K562 treated with DMSO at 1 percent for 12 hours (cell line): Measurements from ENCODE around the gene AKR1C2. TPM values are rescaled to one million over a fixed set of nuclear protein-coding genes. Genes with fewer than 3 reads are reported as not detected.

Source experiments
- total RNA-seq: library from RNA; unstranded; fragments of 300-600 nt; gene quantifications from 2 replicates; pipeline ENCODE4 v1.2.3, GENCODE V29; 2022; ENCODE audit not compliant: insufficient read depth

The AKR1C2 gene
- total RNA-seq: 33.8 and 35.4 TPM in 2 replicates

GRCh38 chr10:5003127-5004029 is at the start of gene AKR1C2:
TSS of gene AKR1C2 (minus strand) at chr10:5003857. CDS start at chr10:5003835, 22 bp downstream.

GRCh38 chr10:4962876-4963814 is 40.5 kb downstream of the AKR1C2 start, which contains the start of gene AKR1C1:
TSS of gene AKR1C1 (plus strand) at chr10:4963415. CDS start at chr10:4963445, 30 bp downstream.

Other genes with a start within 250 kb of the AKR1C2 start
- gene AKR1E2, start 177.7 kb downstream of the AKR1C2 start, total RNA-seq: 7.0 and 13.7 TPM in 2 replicates
- 49.7 and 62.5 TPM in 2 replicates for gene AKR1C1, start 40.4 kb downstream of the AKR1C2 start, total RNA-seq
- 7.3 and 14.9 TPM in 2 replicates for gene AKR1C3, start 90.6 kb upstream of the AKR1C2 start, total RNA-seq
- gene AKR1C8, start 181.3 kb upstream of the AKR1C2 start, total RNA-seq: not detected in 2 replicates
- gene AKR1C4, start 193.0 kb upstream of the AKR1C2 start, total RNA-seq: not detected in 2 replicates